Measurements from ENCODE around the gene B4GALNT4.
"Not testable (repeated sequence)": the region's sequence is repeated elsewhere in the genome, so short reads cannot be mapped to it uniquely, and the experiment has no call there.

Gene B4GALNT4

GRCh38 chr11:334264-334994, 34.9 kb upstream of the B4GALNT4 start:
- no peak for DNase-seq (ENCODE audit: low read depth, low spot score)

GRCh38 chr11:335779-336658, 33.3 kb upstream of the B4GALNT4 start:
- DNase-seq (ENCODE audit: low read depth, low spot score), result peak; percentile 94

- DNase-seq (ENCODE audit: low read depth, low spot score), result no peak
Observed at GRCh38 chr11:336659-337198, 32.6 kb upstream of the B4GALNT4 start.

- DNase-seq (ENCODE audit: low read depth, low spot score), result no peak
Observed at GRCh38 chr11:337711-338110, 31.6 kb upstream of the B4GALNT4 start.

- no peak for DNase-seq (ENCODE audit: low read depth, low spot score)
Observed at GRCh38 chr11:339963-340362, 29.3 kb upstream of the B4GALNT4 start.

- DNase-seq (ENCODE audit: low read depth, low spot score), result no peak
Observed at GRCh38 chr11:340539-341512, 28.5 kb upstream of the B4GALNT4 start.

GRCh38 chr11:342328-342727, 27.0 kb upstream of the B4GALNT4 start:
- no peak for DNase-seq (ENCODE audit: low read depth, low spot score)

- DNase-seq (ENCODE audit: low read depth, low spot score), result no peak
Observed at GRCh38 chr11:344836-345578, 24.3 kb upstream of the B4GALNT4 start.

GRCh38 chr11:346529-346928, 22.8 kb upstream of the B4GALNT4 start:
- DNase-seq (ENCODE audit: low read depth, low spot score), result no peak

GRCh38 chr11:349270-349954, 19.9 kb upstream of the B4GALNT4 start:
- not testable (repeated sequence) for DNase-seq (ENCODE audit: low read depth, low spot score)

GRCh38 chr11:350033-350722, 19.1 kb upstream of the B4GALNT4 start:
- not testable (repeated sequence) for DNase-seq (ENCODE audit: low read depth, low spot score)

- no peak for DNase-seq (ENCODE audit: low read depth, low spot score)
Observed at GRCh38 chr11:350723-351255, 18.5 kb upstream of the B4GALNT4 start.

- no peak for DNase-seq (ENCODE audit: low read depth, low spot score)
Observed at GRCh38 chr11:351411-351810, 17.9 kb upstream of the B4GALNT4 start.

- no peak for DNase-seq (ENCODE audit: low read depth, low spot score)
Observed at GRCh38 chr11:352456-353031, 16.8 kb upstream of the B4GALNT4 start.

GRCh38 chr11:353179-353873, 16.0 kb upstream of the B4GALNT4 start:
- DNase-seq (ENCODE audit: low read depth, low spot score), result peak; percentile 80

GRCh38 chr11:355581-356458, 13.5 kb upstream of the B4GALNT4 start:
- DNase-seq (ENCODE audit: low read depth, low spot score), result peak; percentile 91

- DNase-seq (ENCODE audit: low read depth, low spot score), result no peak
Observed at GRCh38 chr11:356610-357009, 12.7 kb upstream of the B4GALNT4 start.
